SK-N-SH (cell line): Measurements from ENCODE around the gene RASL11B.

Experiments used
- EP300 ChIP-seq, 2 experiments: IDR thresholded peaks; 2 replicates each; pipeline versions ENCODE4 v1.4.0 to v1.6.1; 2012; ENCODE audit warnings: borderline replicate concordance in 1 of 2, low read depth in 1 of 2, low read length in 1 of 2
- EZH2phosphoT487 ChIP-seq: fragments of 200-600 bp; sonication (generic); IDR thresholded peaks from 2 replicates; pipeline ENCODE4 v1.6.1; 2017; ENCODE audit warnings: low read depth, mixed run types, mild to moderate bottlenecking, antibody characterized with exemption, moderate library complexity, borderline replicate concordance
- MAX ChIP-seq: IDR thresholded peaks from 2 replicates; pipeline ENCODE4 v1.4.0; 2012; ENCODE audit warnings: low read depth
- NFIC ChIP-seq: IDR thresholded peaks from 2 replicates; pipeline ENCODE4 v1.4.0; 2012; ENCODE audit warnings: borderline replicate concordance
- NRF1 ChIP-seq: IDR thresholded peaks from 2 replicates; pipeline ENCODE4 v1.6.1; 2012; ENCODE audit warnings: low read depth, mild to moderate bottlenecking, low read length
- POLR2AphosphoS5 ChIP-seq: IDR thresholded peaks from 2 replicates; pipeline ENCODE4 v1.6.1; 2012; ENCODE audit warnings: low read depth, low read length
- SIN3A ChIP-seq: IDR thresholded peaks from 2 replicates; pipeline ENCODE4 v1.6.1; 2012; ENCODE audit warnings: low read depth, mild to moderate bottlenecking, low read length, moderate library complexity, borderline replicate concordance
- TEAD4 ChIP-seq: IDR thresholded peaks from 2 replicates; pipeline ENCODE4 v1.4.0; 2012; ENCODE audit warnings: mild to moderate bottlenecking, borderline replicate concordance; ENCODE audit not compliant: insufficient read depth
- USF1 ChIP-seq: IDR thresholded peaks from 2 replicates; pipeline ENCODE4 v1.4.0; 2012; ENCODE audit warnings: low read depth, borderline replicate concordance
- YY1 ChIP-seq: IDR thresholded peaks from 2 replicates; pipeline ENCODE4 v1.4.0; 2012; ENCODE audit warnings: low read depth, mild to moderate bottlenecking
- TF ChIP-seq, protein P1 (sequence below): IDR thresholded peaks from 2 replicates; pipeline ENCODE4; 2012
- TF ChIP-seq, protein P2 (sequence below): fragments of 200-600 bp; sonication (generic); IDR thresholded peaks from 2 replicates; pipeline ENCODE4 v1.6.1; 2017; ENCODE audit warnings: antibody characterized with exemption, mild to moderate bottlenecking, moderate library complexity
- TF ChIP-seq, protein P3 (sequence below): IDR thresholded peaks from 2 replicates; pipeline ENCODE4 v1.6.1; 2012; ENCODE audit warnings: mild to moderate bottlenecking, low read depth, low read length, moderate library complexity
- TF ChIP-seq, protein P4 (sequence below): IDR thresholded peaks from 2 replicates; pipeline ENCODE4 v1.4.0; 2012; ENCODE audit warnings: low read depth, borderline replicate concordance

DNA sequence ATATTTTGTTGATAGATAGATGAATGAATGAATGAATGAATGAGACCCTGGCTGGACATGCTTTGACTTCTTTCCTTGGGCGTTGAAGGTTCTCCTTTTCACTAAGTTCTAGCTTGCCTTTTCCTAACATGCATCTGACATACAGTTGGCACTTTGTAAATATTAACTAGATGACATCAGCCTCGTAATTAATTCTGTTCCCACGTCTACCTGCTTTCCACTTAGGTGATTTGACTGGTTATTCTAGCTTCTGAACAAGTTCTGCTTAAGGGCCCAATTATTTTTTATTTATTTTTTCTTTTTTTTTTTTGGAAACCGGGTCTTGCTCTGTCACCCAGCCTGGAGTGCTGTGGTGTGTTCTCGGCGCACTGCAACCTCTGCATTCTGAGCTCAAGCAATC lies 13.9 kb upstream of the RASL11B start:
- TF ChIP-seq POLR2AphosphoS5 (no peak), TEAD4 (no peak), EZH2phosphoT487 (no peak), YY1 (no peak), NFIC (no peak), NRF1 (no peak), SIN3A (no peak), MAX (no peak), EP300 (IDR thresholded peaks at IDR 0.05; ENCODE audit: borderline replicate concordance in 1 of 2, low read depth in 1 of 2, low read length in 1 of 2) (no peak), USF1 (no peak)
- TF ChIP-seq, protein P1, sequence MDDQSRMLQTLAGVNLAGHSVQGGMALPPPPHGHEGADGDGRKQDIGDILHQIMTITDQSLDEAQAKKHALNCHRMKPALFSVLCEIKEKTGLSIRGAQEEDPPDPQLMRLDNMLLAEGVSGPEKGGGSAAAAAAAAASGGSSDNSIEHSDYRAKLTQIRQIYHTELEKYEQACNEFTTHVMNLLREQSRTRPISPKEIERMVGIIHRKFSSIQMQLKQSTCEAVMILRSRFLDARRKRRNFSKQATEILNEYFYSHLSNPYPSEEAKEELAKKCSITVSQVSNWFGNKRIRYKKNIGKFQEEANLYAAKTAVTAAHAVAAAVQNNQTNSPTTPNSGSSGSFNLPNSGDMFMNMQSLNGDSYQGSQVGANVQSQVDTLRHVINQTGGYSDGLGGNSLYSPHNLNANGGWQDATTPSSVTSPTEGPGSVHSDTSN, result no peak
- TF ChIP-seq, protein P2, sequence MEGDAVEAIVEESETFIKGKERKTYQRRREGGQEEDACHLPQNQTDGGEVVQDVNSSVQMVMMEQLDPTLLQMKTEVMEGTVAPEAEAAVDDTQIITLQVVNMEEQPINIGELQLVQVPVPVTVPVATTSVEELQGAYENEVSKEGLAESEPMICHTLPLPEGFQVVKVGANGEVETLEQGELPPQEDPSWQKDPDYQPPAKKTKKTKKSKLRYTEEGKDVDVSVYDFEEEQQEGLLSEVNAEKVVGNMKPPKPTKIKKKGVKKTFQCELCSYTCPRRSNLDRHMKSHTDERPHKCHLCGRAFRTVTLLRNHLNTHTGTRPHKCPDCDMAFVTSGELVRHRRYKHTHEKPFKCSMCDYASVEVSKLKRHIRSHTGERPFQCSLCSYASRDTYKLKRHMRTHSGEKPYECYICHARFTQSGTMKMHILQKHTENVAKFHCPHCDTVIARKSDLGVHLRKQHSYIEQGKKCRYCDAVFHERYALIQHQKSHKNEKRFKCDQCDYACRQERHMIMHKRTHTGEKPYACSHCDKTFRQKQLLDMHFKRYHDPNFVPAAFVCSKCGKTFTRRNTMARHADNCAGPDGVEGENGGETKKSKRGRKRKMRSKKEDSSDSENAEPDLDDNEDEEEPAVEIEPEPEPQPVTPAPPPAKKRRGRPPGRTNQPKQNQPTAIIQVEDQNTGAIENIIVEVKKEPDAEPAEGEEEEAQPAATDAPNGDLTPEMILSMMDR, result no peak
- TF ChIP-seq, protein P3, sequence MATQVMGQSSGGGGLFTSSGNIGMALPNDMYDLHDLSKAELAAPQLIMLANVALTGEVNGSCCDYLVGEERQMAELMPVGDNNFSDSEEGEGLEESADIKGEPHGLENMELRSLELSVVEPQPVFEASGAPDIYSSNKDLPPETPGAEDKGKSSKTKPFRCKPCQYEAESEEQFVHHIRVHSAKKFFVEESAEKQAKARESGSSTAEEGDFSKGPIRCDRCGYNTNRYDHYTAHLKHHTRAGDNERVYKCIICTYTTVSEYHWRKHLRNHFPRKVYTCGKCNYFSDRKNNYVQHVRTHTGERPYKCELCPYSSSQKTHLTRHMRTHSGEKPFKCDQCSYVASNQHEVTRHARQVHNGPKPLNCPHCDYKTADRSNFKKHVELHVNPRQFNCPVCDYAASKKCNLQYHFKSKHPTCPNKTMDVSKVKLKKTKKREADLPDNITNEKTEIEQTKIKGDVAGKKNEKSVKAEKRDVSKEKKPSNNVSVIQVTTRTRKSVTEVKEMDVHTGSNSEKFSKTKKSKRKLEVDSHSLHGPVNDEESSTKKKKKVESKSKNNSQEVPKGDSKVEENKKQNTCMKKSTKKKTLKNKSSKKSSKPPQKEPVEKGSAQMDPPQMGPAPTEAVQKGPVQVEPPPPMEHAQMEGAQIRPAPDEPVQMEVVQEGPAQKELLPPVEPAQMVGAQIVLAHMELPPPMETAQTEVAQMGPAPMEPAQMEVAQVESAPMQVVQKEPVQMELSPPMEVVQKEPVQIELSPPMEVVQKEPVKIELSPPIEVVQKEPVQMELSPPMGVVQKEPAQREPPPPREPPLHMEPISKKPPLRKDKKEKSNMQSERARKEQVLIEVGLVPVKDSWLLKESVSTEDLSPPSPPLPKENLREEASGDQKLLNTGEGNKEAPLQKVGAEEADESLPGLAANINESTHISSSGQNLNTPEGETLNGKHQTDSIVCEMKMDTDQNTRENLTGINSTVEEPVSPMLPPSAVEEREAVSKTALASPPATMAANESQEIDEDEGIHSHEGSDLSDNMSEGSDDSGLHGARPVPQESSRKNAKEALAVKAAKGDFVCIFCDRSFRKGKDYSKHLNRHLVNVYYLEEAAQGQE, result no peak
- TF ChIP-seq, protein P4, sequence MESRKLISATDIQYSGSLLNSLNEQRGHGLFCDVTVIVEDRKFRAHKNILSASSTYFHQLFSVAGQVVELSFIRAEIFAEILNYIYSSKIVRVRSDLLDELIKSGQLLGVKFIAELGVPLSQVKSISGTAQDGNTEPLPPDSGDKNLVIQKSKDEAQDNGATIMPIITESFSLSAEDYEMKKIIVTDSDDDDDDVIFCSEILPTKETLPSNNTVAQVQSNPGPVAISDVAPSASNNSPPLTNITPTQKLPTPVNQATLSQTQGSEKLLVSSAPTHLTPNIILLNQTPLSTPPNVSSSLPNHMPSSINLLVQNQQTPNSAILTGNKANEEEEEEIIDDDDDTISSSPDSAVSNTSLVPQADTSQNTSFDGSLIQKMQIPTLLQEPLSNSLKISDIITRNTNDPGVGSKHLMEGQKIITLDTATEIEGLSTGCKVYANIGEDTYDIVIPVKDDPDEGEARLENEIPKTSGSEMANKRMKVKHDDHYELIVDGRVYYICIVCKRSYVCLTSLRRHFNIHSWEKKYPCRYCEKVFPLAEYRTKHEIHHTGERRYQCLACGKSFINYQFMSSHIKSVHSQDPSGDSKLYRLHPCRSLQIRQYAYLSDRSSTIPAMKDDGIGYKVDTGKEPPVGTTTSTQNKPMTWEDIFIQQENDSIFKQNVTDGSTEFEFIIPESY, result no peak
